BLaER1 (cell line): ENCODE measurements around the gene ST7.

Experiments
- H3K27ac ChIP-seq: shearing (Covaris generic); formaldehyde crosslinking; 2 replicates; pipeline ENCODE4 v1.8.1; 2022
- H3K27me3 ChIP-seq: shearing (Covaris generic); formaldehyde crosslinking; 2 replicates; pipeline ENCODE4 v1.8.1; 2022
- H3K36me3 ChIP-seq: shearing (Covaris generic); formaldehyde crosslinking; 2 replicates; pipeline ENCODE4 v1.8.1; 2022
- H3K4me1 ChIP-seq: shearing (Covaris generic); formaldehyde crosslinking; 2 replicates; pipeline ENCODE4 v1.8.1; 2022
- H3K4me2 ChIP-seq: shearing (Covaris generic); formaldehyde crosslinking; 2 replicates; pipeline ENCODE4 v1.8.1; 2022
- H3K4me3 ChIP-seq: shearing (Covaris generic); formaldehyde crosslinking; 2 replicates; pipeline ENCODE4 v1.8.1; 2022
- H3K9ac ChIP-seq: shearing (Covaris generic); formaldehyde crosslinking; 2 replicates; pipeline ENCODE4 v1.8.1; 2022
- H3K9me3 ChIP-seq: shearing (Covaris generic); formaldehyde crosslinking; 2 replicates; pipeline ENCODE4 v1.8.1; 2022
- H4K20me1 ChIP-seq: shearing (Covaris generic); formaldehyde crosslinking; 2 replicates; pipeline ENCODE4 v1.8.1; 2022
- Cebpa-rat ChIP-seq: shearing (Covaris generic); IDR thresholded peaks from 2 replicates; pipeline ENCODE4 v1.8.1; 2022

ST7 gene

GRCh38 chr7:117274951-117275350 lies 321.6 kb downstream of the ST7 start:
- Histone ChIP-seq H3K4me3 (no peak overlapping the region), H3K27me3 (no peaks in the 10 kb centered on the region), H3K27ac (no peak overlapping the region), H3K4me1 (no peaks in the 10 kb centered on the region), H3K9ac (no peak overlapping the region), H3K9me3 (no peaks in the 10 kb centered on the region), H4K20me1 (no peaks in the 10 kb centered on the region), H3K4me2 (no peak overlapping the region), H3K36me3 (no peaks in the 10 kb centered on the region)
- TF ChIP-seq Cebpa-rat: no peak

GRCh38 chr7:117277576-117277975 lies 324.3 kb downstream of the ST7 start:
- Histone ChIP-seq H3K4me1 (no peaks in the 10 kb centered on the region), H3K9me3 (no peaks in the 10 kb centered on the region), H4K20me1 (no peaks in the 10 kb centered on the region), H3K27ac (no peak overlapping the region), H3K4me3 (no peak overlapping the region), H3K36me3 (no peaks in the 10 kb centered on the region), H3K4me2 (no peak overlapping the region), H3K9ac (no peak overlapping the region), H3K27me3 (no peaks in the 10 kb centered on the region)
- no peak for TF ChIP-seq Cebpa-rat

- Histone ChIP-seq H3K4me2 (no peak overlapping the region), H3K27me3 (no peaks in the 10 kb centered on the region), H3K36me3 (no peaks in the 10 kb centered on the region), H3K9ac (no peak overlapping the region), H4K20me1 (no peaks in the 10 kb centered on the region), H3K27ac (no peak overlapping the region), H3K4me1 (no peaks in the 10 kb centered on the region), H3K4me3 (no peak overlapping the region), H3K9me3 (no peaks in the 10 kb centered on the region)
- TF ChIP-seq Cebpa-rat: no peak
Measured at GRCh38 chr7:117278040-117278439, 324.7 kb downstream of the ST7 start.

GRCh38 chr7:117279203-117279602 lies 325.9 kb downstream of the ST7 start:
- no peaks in the 10 kb centered on the region for H4K20me1 ChIP-seq
- no peak overlapping the region for H3K9ac ChIP-seq
- no peak overlapping the region for H3K4me2 ChIP-seq
- no peak overlapping the region for H3K4me3 ChIP-seq
- no peaks in the 10 kb centered on the region for H3K9me3 ChIP-seq
- H3K4me1 ChIP-seq: no peaks in the 10 kb centered on the region
- TF ChIP-seq Cebpa-rat: no peak
- no peak overlapping the region for H3K27ac ChIP-seq
- no peaks in the 10 kb centered on the region for H3K36me3 ChIP-seq
- H3K27me3 ChIP-seq: no peaks in the 10 kb centered on the region
